Epithelial cell of esophagus (primary cell): ENCODE results near the gene IDS.
A peak's percentile ranks its signal among the peaks of the same experiment; 100 is the strongest.
"Not testable (repeated sequence)": the region's sequence is repeated elsewhere in the genome, so short reads cannot be mapped to it uniquely, and the experiment has no call there.

Experiments
- DNase-seq: peaks from one replicate; pipeline ENCODE4 v3.0.0; 2010; ENCODE audit warnings: low read depth
- H3K4me3 ChIP-seq: 2 replicates; pipeline ENCODE4 v1.5.1; 2011; ENCODE audit warnings: mild to moderate bottlenecking, low read length, control low read depth
- CTCF ChIP-seq: IDR thresholded peaks from 2 replicates; pipeline ENCODE4 v1.5.1; 2011; ENCODE audit warnings: low read depth, mild to moderate bottlenecking, low read length, control low read depth, inconsistent platforms; ENCODE audit not compliant: insufficient read depth; ENCODE audit errors: missing control alignments

The IDS gene

GRCh38 chrX:149504226-149504914, 736 bp downstream of the IDS start:
- TF ChIP-seq CTCF = peak; percentile 8
- DNase-seq = no peak
- peak overlapping the region; percentile 57 for H3K4me3 ChIP-seq

GRCh38 chrX:149503446-149503845, 1.7 kb downstream of the IDS start:
- peak; percentile 57 for DNase-seq
- H3K4me3 ChIP-seq = not testable (repeated sequence)

GRCh38 chrX:149502923-149503322, 2.2 kb downstream of the IDS start:
- not testable (repeated sequence) for DNase-seq, H3K4me3 ChIP-seq

GRCh38 chrX:149499766-149500165, 5.3 kb downstream of the IDS start:
- H3K4me3 ChIP-seq = no peak overlapping the region
- DNase-seq = no peak
- TF ChIP-seq CTCF = no peak

- H3K4me3 ChIP-seq = no peak overlapping the region
- no peak for DNase-seq
- no peak for TF ChIP-seq CTCF
Measured at GRCh38 chrX:149498767-149499166, 6.3 kb downstream of the IDS start.

- TF ChIP-seq CTCF = no peak
- H3K4me3 ChIP-seq = no peak overlapping the region
- DNase-seq = peak; percentile 88
Measured at GRCh38 chrX:149497626-149498025, 7.5 kb downstream of the IDS start.

- no peak for TF ChIP-seq CTCF
- H3K4me3 ChIP-seq = no peak overlapping the region
- no peak for DNase-seq
Measured at GRCh38 chrX:149497054-149497453, 8.1 kb downstream of the IDS start.

- no peak for TF ChIP-seq CTCF
- peak; percentile 88 for DNase-seq
- H3K4me3 ChIP-seq = no peak overlapping the region
Measured at GRCh38 chrX:149495573-149496071, 9.5 kb downstream of the IDS start.
